Urinary bladder (tissue), 4 donors: ENCODE results near the gene SLC17A1. TPM values are rescaled to one million over a fixed set of nuclear protein-coding genes. Genes with fewer than 3 reads are reported as not detected.

Experiments
- DNase-seq: peaks from one replicate; pipeline ENCODE4 v3.0.0-alpha.2; 2015; ENCODE audit errors: extremely low spot score
- H3K27ac ChIP-seq: one replicate; pipeline ENCODE4 v1.5.1; 2013; ENCODE audit warnings: low read depth, mild to moderate bottlenecking, moderate library complexity
- H3K36me3 ChIP-seq: one replicate; pipeline ENCODE4 v1.6.1; 2013; ENCODE audit warnings: mild to moderate bottlenecking, moderate library complexity; ENCODE audit not compliant: insufficient read depth
- H3K4me1 ChIP-seq: one replicate; pipeline ENCODE4 v1.6.1; 2013; ENCODE audit warnings: mild to moderate bottlenecking, moderate library complexity; ENCODE audit not compliant: insufficient read depth
- H3K4me3 ChIP-seq: one replicate; pipeline ENCODE4 v1.5.1; 2013; ENCODE audit warnings: low read depth, low read length
- WGBS: extraction: QIAGEN DNeasy Blood & Tissue Kit; methylation state at CpG from one replicate; pipeline ENCODE4 v1.1.7; 2013; 5-methylcytosine and 5-hydroxymethylcytosine counted together
- polyA plus RNA-seq: library from polyadenylated mRNA; stranded (reverse); fragments of 200-250 nt; gene quantifications from one replicate; pipeline ENCODE4 v1.2.3, GENCODE V29; 2013
- total RNA-seq: library from RNA; depleted of rRNA; stranded (reverse); fragments of >200 nt; gene quantifications from one replicate; pipeline ENCODE4 v1.2.3, GENCODE V29; 2014
- donor health status: healthy with polysubstance abuse.
- donor health status: healthy.

Gene SLC17A1
- total and polyA plus RNA-seq, 2 donors: not detected

GRCh38 chr6:25801436-25801835, 30.4 kb downstream of the SLC17A1 start:
- H3K4me1 ChIP-seq: no peaks in the 10 kb centered on the region
- no peak overlapping the region for H3K4me3 ChIP-seq
- no peak overlapping the region for H3K27ac ChIP-seq
- no peaks in the 10 kb centered on the region for H3K36me3 ChIP-seq
- WGBS: 71% methylated on average over 4 of the region's 4 CpGs
- DNase-seq: no peak

GRCh38 chr6:25794784-25795183, 37.1 kb downstream of the SLC17A1 start:
- WGBS: 56% methylated on average over 2 of the region's 2 CpGs
- no peak for DNase-seq
- no peaks in the 10 kb centered on the region for H3K4me1 ChIP-seq
- no peak overlapping the region for H3K27ac ChIP-seq
- no peaks in the 10 kb centered on the region for H3K36me3 ChIP-seq
- no peak overlapping the region for H3K4me3 ChIP-seq

GRCh38 chr6:25793970-25794369, 37.9 kb downstream of the SLC17A1 start:
- H3K36me3 ChIP-seq: no peaks in the 10 kb centered on the region
- no peak overlapping the region for H3K4me3 ChIP-seq
- WGBS: 82% methylated on average over 1 of the region's 1 CpG
- H3K27ac ChIP-seq: no peak overlapping the region
- no peaks in the 10 kb centered on the region for H3K4me1 ChIP-seq
- no peak for DNase-seq

- Histone ChIP-seq H3K27ac (no peak overlapping the region), H3K36me3 (no peaks in the 10 kb centered on the region), H3K4me3 (no peak overlapping the region), H3K4me1 (no peaks in the 10 kb centered on the region)
- WGBS: 80% methylated on average over 4 of the region's 4 CpGs
- no peak for DNase-seq
Measured at GRCh38 chr6:25792016-25792415, 39.8 kb downstream of the SLC17A1 start.

- 81% methylated on average over 2 of the region's 2 CpGs for WGBS
- H3K4me1 ChIP-seq: no peaks in the 10 kb centered on the region
- H3K27ac ChIP-seq: no peak overlapping the region
- H3K36me3 ChIP-seq: no peaks in the 10 kb centered on the region
- H3K4me3 ChIP-seq: no peak overlapping the region
- DNase-seq: no peak
Measured at GRCh38 chr6:25789475-25789874, 42.4 kb downstream of the SLC17A1 start.

GRCh38 chr6:25788305-25788922, 43.4 kb downstream of the SLC17A1 start:
- WGBS: 68% methylated on average over 4 of the region's 4 CpGs
- Histone ChIP-seq H3K27ac (no peak overlapping the region), H3K4me3 (no peak overlapping the region), H3K36me3 (no peaks in the 10 kb centered on the region), H3K4me1 (no peaks in the 10 kb centered on the region)
- DNase-seq: no peak

GRCh38 chr6:25787428-25787827, 44.4 kb downstream of the SLC17A1 start:
- Histone ChIP-seq H3K36me3 (no peaks in the 10 kb centered on the region), H3K4me1 (no peaks in the 10 kb centered on the region), H3K4me3 (no peak overlapping the region), H3K27ac (no peak overlapping the region)
- DNase-seq: no peak
- 48% methylated on average over 2 of the region's 2 CpGs for WGBS

GRCh38 chr6:25781134-25781533, 50.7 kb downstream of the SLC17A1 start:
- Histone ChIP-seq H3K27ac (no peak overlapping the region), H3K4me3 (no peak overlapping the region), H3K4me1 (no peaks in the 10 kb centered on the region), H3K36me3 (no peaks in the 10 kb centered on the region)
- WGBS: 83% methylated on average over 1 of the region's 1 CpG
- no peak for DNase-seq

- Histone ChIP-seq H3K4me3 (no peak overlapping the region), H3K4me1 (no peaks in the 10 kb centered on the region), H3K36me3 (no peaks in the 10 kb centered on the region), H3K27ac (no peak overlapping the region)
- 72% methylated on average over 4 of the region's 4 CpGs for WGBS
- DNase-seq: no peak
Measured at GRCh38 chr6:25777856-25778649, 53.8 kb downstream of the SLC17A1 start.

GRCh38 chr6:25777031-25777430, 54.8 kb downstream of the SLC17A1 start:
- H3K27ac ChIP-seq: no peak overlapping the region
- no peak for DNase-seq
- H3K4me1 ChIP-seq: no peaks in the 10 kb centered on the region
- H3K4me3 ChIP-seq: no peak overlapping the region
- WGBS: 53% methylated on average over 2 of the region's 2 CpGs
- H3K36me3 ChIP-seq: no peaks in the 10 kb centered on the region

GRCh38 chr6:25774120-25774715, 57.6 kb downstream of the SLC17A1 start:
- H3K4me3 ChIP-seq: no peak overlapping the region
- H3K4me1 ChIP-seq: no peaks in the 10 kb centered on the region
- H3K36me3 ChIP-seq: no peaks in the 10 kb centered on the region
- 49% methylated on average over 2 of the region's 2 CpGs for WGBS
- no peak overlapping the region for H3K27ac ChIP-seq
- no peak for DNase-seq

- no peak overlapping the region for H3K27ac ChIP-seq
- DNase-seq: no peak
- no peaks in the 10 kb centered on the region for H3K36me3 ChIP-seq
- WGBS: 93% methylated on average over 2 of the region's 2 CpGs
- H3K4me1 ChIP-seq: no peaks in the 10 kb centered on the region
- no peak overlapping the region for H3K4me3 ChIP-seq
Measured at GRCh38 chr6:25769983-25770382, 61.9 kb downstream of the SLC17A1 start.

- WGBS: 72% methylated on average over 1 of the region's 1 CpG
- no peak for DNase-seq
Measured at GRCh38 chr6:25768566-25768965, 63.3 kb downstream of the SLC17A1 start.

GRCh38 chr6:25764611-25765010, 67.2 kb downstream of the SLC17A1 start:
- no peak for DNase-seq
- no peaks in the 10 kb centered on the region for H3K36me3 ChIP-seq
- H3K4me3 ChIP-seq: no peak overlapping the region
- no peak overlapping the region for H3K27ac ChIP-seq
- WGBS: 83% methylated on average over 2 of the region's 2 CpGs
- no peaks in the 10 kb centered on the region for H3K4me1 ChIP-seq

More at GRCh38 chr6:25768566-25768965, 63.3 kb downstream of the SLC17A1 start:
- H3K4me1 ChIP-seq: no peaks in the 10 kb centered on the region
- no peak overlapping the region for H3K27ac ChIP-seq
- no peak overlapping the region for H3K4me3 ChIP-seq
- no peaks in the 10 kb centered on the region for H3K36me3 ChIP-seq
